PFSK-1 (cell line): ENCODE measurements around the gene BRIX1.

Experiments
- FOXP2 ChIP-seq: optimal IDR thresholded peaks from 2 replicates; pipeline ENCODE3; 2011; ENCODE audit warnings: borderline replicate concordance, control low read depth, inconsistent platforms; ENCODE audit not compliant: insufficient read depth; ENCODE audit errors: extremely low read length, extremely low read depth
- POLR2AphosphoS5 ChIP-seq: IDR thresholded peaks from 2 replicates; pipeline ENCODE4 v1.6.1; 2012; ENCODE audit warnings: low read depth, mild to moderate bottlenecking, control low read depth, low read length, moderate library complexity
- REST ChIP-seq, 2 experiments: IDR thresholded peaks; 2 replicates each; pipeline versions ENCODE4 v1.6.1 to v1.8.0; 2011 to 2012; ENCODE audit warnings: low read depth in 2 of 2, low read length in 2 of 2, control low read depth in 1 of 2, inconsistent platforms in 1 of 2, mild to moderate bottlenecking in 1 of 2, moderate library complexity in 1 of 2; ENCODE audit not compliant: insufficient read depth in 1 of 2
- SIN3A ChIP-seq: IDR thresholded peaks from 2 replicates; pipeline ENCODE4 v1.6.1; 2012; ENCODE audit warnings: mild to moderate bottlenecking, low read length, moderate library complexity, borderline replicate concordance; ENCODE audit not compliant: insufficient read depth
- TAF1 ChIP-seq: IDR thresholded peaks from 2 replicates; pipeline ENCODE4 v1.6.1; 2012; ENCODE audit warnings: low read length, control low read depth, borderline replicate concordance; ENCODE audit not compliant: insufficient read depth

DNA sequence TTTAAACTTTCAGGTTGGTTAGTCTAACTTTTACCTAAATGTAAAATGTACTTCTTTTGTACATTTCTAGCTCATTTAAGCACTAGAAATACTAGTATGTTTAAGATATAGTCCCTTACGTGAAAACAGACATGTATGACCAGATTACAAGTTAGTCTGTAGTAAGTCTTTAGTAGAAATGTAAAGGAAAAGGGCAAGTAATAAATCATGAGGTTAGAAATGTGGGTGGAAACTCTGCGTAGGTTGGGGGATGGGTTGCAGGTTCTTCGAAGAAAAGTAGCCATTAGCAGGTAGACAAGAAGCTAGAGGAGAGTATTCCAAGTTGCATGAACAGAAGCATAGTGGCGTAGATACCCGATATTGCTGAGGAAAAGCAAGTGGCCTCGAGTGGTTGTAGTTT is 23.1 kb upstream of the BRIX1 start:
- TF ChIP-seq REST (IDR thresholded peaks at IDR 0.05; ENCODE audit: insufficient read depth in 1 of 2, low read depth in 2 of 2, low read length in 2 of 2) (no peak), SIN3A (no peak), POLR2AphosphoS5 (no peak), TAF1 (no peak), FOXP2 (no peak)
